ENCODE results near the gene NQO1.

The NQO1 gene

GRCh38 chr16:69720822-69721430 is 5.4 kb downstream of the NQO1 start (continued):
- TF ChIP-seq AEBP2 (tag by site-specific recombination; IDR thresholded peaks at IDR 0.05; ENCODE audit: borderline replicate concordance) (no peak), ZNF354C (tag by site-specific recombination; IDR thresholded peaks at IDR 0.05; ENCODE audit: borderline replicate concordance, low read depth) (no peak), ZNF645 (tag by site-specific recombination; IDR thresholded peaks at IDR 0.05) (no peak), ZNF426 (tag by site-specific recombination; IDR thresholded peaks at IDR 0.05) (no peak), ZNF24 (tag by site-specific recombination; IDR thresholded peaks at IDR 0.05) (no peak), ZNF184 (tag by site-specific recombination; IDR thresholded peaks at IDR 0.05) (no peak), ZXDB (tag by site-specific recombination; IDR thresholded peaks at IDR 0.05) (no peak), SCRT1 (tag by site-specific recombination; IDR thresholded peaks at IDR 0.05; ENCODE audit: borderline replicate concordance) (no peak), ZNF26 (tag by site-specific recombination; IDR thresholded peaks at IDR 0.05) (no peak)
- TF ChIP-seq, protein P1, sequence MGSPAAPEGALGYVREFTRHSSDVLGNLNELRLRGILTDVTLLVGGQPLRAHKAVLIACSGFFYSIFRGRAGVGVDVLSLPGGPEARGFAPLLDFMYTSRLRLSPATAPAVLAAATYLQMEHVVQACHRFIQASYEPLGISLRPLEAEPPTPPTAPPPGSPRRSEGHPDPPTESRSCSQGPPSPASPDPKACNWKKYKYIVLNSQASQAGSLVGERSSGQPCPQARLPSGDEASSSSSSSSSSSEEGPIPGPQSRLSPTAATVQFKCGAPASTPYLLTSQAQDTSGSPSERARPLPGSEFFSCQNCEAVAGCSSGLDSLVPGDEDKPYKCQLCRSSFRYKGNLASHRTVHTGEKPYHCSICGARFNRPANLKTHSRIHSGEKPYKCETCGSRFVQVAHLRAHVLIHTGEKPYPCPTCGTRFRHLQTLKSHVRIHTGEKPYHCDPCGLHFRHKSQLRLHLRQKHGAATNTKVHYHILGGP (tag by site-specific recombination; IDR thresholded peaks at IDR 0.05) = no peak

DNA sequence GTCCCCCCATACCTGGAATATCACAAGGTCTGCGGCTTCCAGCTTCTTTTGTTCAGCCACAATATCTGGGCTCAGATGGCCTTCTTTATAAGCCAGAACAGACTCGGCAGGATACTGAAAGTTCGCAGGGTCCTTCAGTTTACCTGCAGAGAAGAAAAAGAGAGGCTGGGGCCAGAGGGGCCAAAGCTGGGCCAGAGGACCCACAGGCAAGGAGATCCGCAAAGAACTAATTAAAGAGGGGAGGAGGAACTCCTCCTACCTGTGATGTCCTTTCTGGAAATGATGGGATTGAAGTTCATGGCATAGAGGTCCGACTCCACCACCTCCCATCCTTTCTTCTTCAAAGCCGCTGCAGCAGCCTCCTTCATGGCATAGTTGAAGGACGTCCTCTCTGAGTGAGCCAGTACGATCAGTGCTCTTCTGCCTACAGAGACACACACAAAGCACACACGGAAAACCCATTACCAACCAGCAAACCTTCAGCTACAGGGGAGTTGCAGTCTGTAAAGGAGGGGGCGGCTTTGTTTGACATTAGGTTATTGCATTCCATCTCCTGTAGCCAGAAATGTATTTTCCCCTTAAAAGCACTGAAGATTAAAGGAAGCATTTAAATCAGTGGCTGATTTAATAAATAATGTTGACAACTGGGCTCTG is 8.1 kb downstream of the NQO1 start:
- Histone ChIP-seq H3K4me3 (ENCODE audit: low read depth, low read length) (no peak overlapping the region), H3K9me3 (ENCODE audit: control insufficient read depth, insufficient read depth, low read depth, low read length) (no peaks in the 10 kb centered on the region), H3K27ac (ENCODE audit: extremely low read depth, low read depth, low read length) (no peak overlapping the region), H3K36me3 (ENCODE audit: control insufficient read depth in 2 of 2, insufficient read depth in 1 of 2, low read length in 2 of 2) (peaks cover 0 to 5% of the 10 kb centered on the region in 2 experiments; a peak in 1 of 3 replicates), H3K4me1 (ENCODE audit: control insufficient read depth, insufficient read depth, low read length) (no peaks in the 10 kb centered on the region)
- POLR2A ChIA-PET = no interaction called here
- CTCF ChIA-PET = interaction anchor here (0.7 to 1.2 kb wide), 3 partner anchors 37 to 152 kb away, joined by 3 to 5 read pairs (median 3); no protein-coding TSS in a partner anchor
- no peak for TF ChIP-seq ZNF521 (tag by site-specific recombination; IDR thresholded peaks at IDR 0.05)

GRCh38 chr16:69717066-69717465 is 9.3 kb downstream of the NQO1 start:
- H3K4me1 ChIP-seq (ENCODE audit: control insufficient read depth, insufficient read depth, low read length) = no peaks in the 10 kb centered on the region
- CTCF ChIA-PET = interaction anchor here (0.6 to 1.2 kb wide), 2 partner anchors 38 to 45 kb away, joined by 3 read pairs; no protein-coding TSS in a partner anchor

More at GRCh38 chr16:69717066-69717465, 9.3 kb downstream of the NQO1 start:
- H3K27ac ChIP-seq (ENCODE audit: extremely low read depth, low read depth, low read length) = no peak overlapping the region
- POLR2A ChIA-PET = no interaction called here
- H3K36me3 ChIP-seq (ENCODE audit: control insufficient read depth in 2 of 2, insufficient read depth in 1 of 2, low read length in 2 of 2) = peaks cover 0 to 16% of the 10 kb centered on the region in 2 experiments; a peak in 1 of 3 replicates
- H3K9me3 ChIP-seq (ENCODE audit: control insufficient read depth, insufficient read depth, low read depth, low read length) = no peaks in the 10 kb centered on the region
- no peak overlapping the region for H3K4me3 ChIP-seq (ENCODE audit: low read depth, low read length)
- TF ChIP-seq ZXDB (tag by site-specific recombination; IDR thresholded peaks at IDR 0.05) (no peak), ZFP3 (tag by site-specific recombination; IDR thresholded peaks at IDR 0.05; ENCODE audit: low read depth) (no peak)

Data from HEK293 (cell line).